ENCODE data around the gene PRKAG3. TPM values are rescaled to one million over a fixed set of nuclear protein-coding genes. Genes with fewer than 3 reads are reported as not detected.
A peak's percentile ranks its signal among the peaks of the same experiment; 100 is the strongest.

PRKAG3 gene
- not detected in 2 replicates for total RNA-seq (2014; rRNA removed; shearing (Covaris generic); ENCODE audit: low replicate concordance)

- in situ Hi-C loops (cut with HindIII; ENCODE audit: low pct_unique_long_range_greater_than_20kb, low sequenced_read_pairs), result no loop called here
- no peak for DNase-seq (ENCODE audit: low read depth)
Observed at GRCh38 chr2:218831378-218831990, at the start of gene PRKAG3. TSS of gene PRKAG3 (minus strand) at chr2:218831803.

GRCh38 chr2:218880859-218881594 lies 49.4 kb upstream of the PRKAG3 start:
- no peak for DNase-seq (ENCODE audit: low read depth)
- in situ Hi-C loops (cut with HindIII; ENCODE audit: low pct_unique_long_range_greater_than_20kb, low sequenced_read_pairs), result no loop called here

GRCh38 chr2:218880102-218880858 lies 48.7 kb upstream of the PRKAG3 start, which contains the start of gene WNT10A:
TSS of gene WNT10A (plus strand) at chr2:218880852. CDS start at chr2:218880996, 144 bp downstream.
- no peak for DNase-seq (ENCODE audit: low read depth)
- in situ Hi-C loops (cut with HindIII; ENCODE audit: low pct_unique_long_range_greater_than_20kb, low sequenced_read_pairs), result no loop called here

- DNase-seq (ENCODE audit: low read depth), result no peak
- in situ Hi-C loops (cut with HindIII; ENCODE audit: low pct_unique_long_range_greater_than_20kb, low sequenced_read_pairs), result no loop called here
Observed at GRCh38 chr2:218879776-218880101, 48.1 kb upstream of the PRKAG3 start.

- in situ Hi-C loops (cut with HindIII; ENCODE audit: low pct_unique_long_range_greater_than_20kb, low sequenced_read_pairs), result no loop called here
- no peak for DNase-seq (ENCODE audit: low read depth)
Observed at GRCh38 chr2:218878926-218879761, 47.5 kb upstream of the PRKAG3 start.

- in situ Hi-C loops (cut with HindIII; ENCODE audit: low pct_unique_long_range_greater_than_20kb, low sequenced_read_pairs), result no loop called here
Observed at GRCh38 chr2:218878486-218878885, 46.9 kb upstream of the PRKAG3 start.

GRCh38 chr2:218877891-218878290 lies 46.3 kb upstream of the PRKAG3 start:
- no peak for DNase-seq (ENCODE audit: low read depth)
- in situ Hi-C loops (cut with HindIII; ENCODE audit: low pct_unique_long_range_greater_than_20kb, low sequenced_read_pairs), result no loop called here

More at GRCh38 chr2:218878486-218878885, 46.9 kb upstream of the PRKAG3 start:
- DNase-seq (ENCODE audit: low read depth), result no peak

- no peak for DNase-seq (ENCODE audit: low read depth)
Observed at GRCh38 chr2:218877331-218877730, 45.7 kb upstream of the PRKAG3 start.

GRCh38 chr2:218876562-218877219 lies 45.1 kb upstream of the PRKAG3 start:
- DNase-seq (ENCODE audit: low read depth), result peak; percentile 81
- in situ Hi-C loops (cut with HindIII; ENCODE audit: low pct_unique_long_range_greater_than_20kb, low sequenced_read_pairs), result no loop called here

More at GRCh38 chr2:218877331-218877730, 45.7 kb upstream of the PRKAG3 start:
- in situ Hi-C loops (cut with HindIII; ENCODE audit: low pct_unique_long_range_greater_than_20kb, low sequenced_read_pairs), result no loop called here

- DNase-seq (ENCODE audit: low read depth), result no peak
- in situ Hi-C loops (cut with HindIII; ENCODE audit: low pct_unique_long_range_greater_than_20kb, low sequenced_read_pairs), result no loop called here
Observed at GRCh38 chr2:218875692-218876246, 44.2 kb upstream of the PRKAG3 start.

GRCh38 chr2:218873359-218874194 lies 42.0 kb upstream of the PRKAG3 start:
- no peak for DNase-seq (ENCODE audit: low read depth)
- in situ Hi-C loops (cut with HindIII; ENCODE audit: low pct_unique_long_range_greater_than_20kb, low sequenced_read_pairs), result no loop called here

GRCh38 chr2:218872645-218873358 lies 41.2 kb upstream of the PRKAG3 start:
- no peak for DNase-seq (ENCODE audit: low read depth)
- in situ Hi-C loops (cut with HindIII; ENCODE audit: low pct_unique_long_range_greater_than_20kb, low sequenced_read_pairs), result no loop called here

GRCh38 chr2:218871345-218872302 lies 40.0 kb upstream of the PRKAG3 start:
- no peak for DNase-seq (ENCODE audit: low read depth)
- in situ Hi-C loops (cut with HindIII; ENCODE audit: low pct_unique_long_range_greater_than_20kb, low sequenced_read_pairs), result no loop called here

- in situ Hi-C loops (cut with HindIII; ENCODE audit: low pct_unique_long_range_greater_than_20kb, low sequenced_read_pairs), result no loop called here
- no peak for DNase-seq (ENCODE audit: low read depth)
Observed at GRCh38 chr2:218870984-218871344, 39.4 kb upstream of the PRKAG3 start.

- no peak for DNase-seq (ENCODE audit: low read depth)
- in situ Hi-C loops (cut with HindIII; ENCODE audit: low pct_unique_long_range_greater_than_20kb, low sequenced_read_pairs), result no loop called here
Observed at GRCh38 chr2:218869064-218869463, 37.5 kb upstream of the PRKAG3 start.

All from Caki2 (cell line).